Progenitor cell of endocrine pancreas (in vitro differentiated cells): ENCODE data around the gene ARID1B. TPM values are rescaled to one million over a fixed set of nuclear protein-coding genes. Genes with fewer than 3 reads are reported as not detected.

Experiments used
- DNase-seq: peaks from one replicate; pipeline ENCODE4 v3.0.0; 2021; ENCODE audit warnings: low spot score; ENCODE audit not compliant: unreplicated experiment
- H3K27ac Mint-ChIP-seq: 2 replicates; pipeline ENCODE4 v1.8.0; 2021; ENCODE audit warnings: mild to moderate bottlenecking, moderate library complexity, mixed read lengths
- H3K27me3 Mint-ChIP-seq: 2 replicates; pipeline ENCODE4 v1.8.0; 2021; ENCODE audit warnings: mixed read lengths
- H3K36me3 Mint-ChIP-seq: 2 replicates; pipeline ENCODE4 v1.8.0; 2022; ENCODE audit warnings: mixed read lengths; ENCODE audit not compliant: insufficient read depth
- H3K4me1 Mint-ChIP-seq: 2 replicates; pipeline ENCODE4 v1.8.0; 2021; ENCODE audit warnings: low read depth, mixed read lengths
- H3K4me3 Mint-ChIP-seq: 2 replicates; pipeline ENCODE4 v1.8.0; 2021; ENCODE audit warnings: low read depth, mild to moderate bottlenecking, moderate library complexity, mixed read lengths
- H3K9me3 Mint-ChIP-seq: 2 replicates; pipeline ENCODE4 v1.8.0; 2021; ENCODE audit warnings: low read depth, mixed read lengths
- CTCF ChIP-seq: fragments of 200-600 bp; sonication (generic); IDR thresholded peaks from one replicate; pipeline ENCODE4 v1.5.0; 2021; ENCODE audit warnings: antibody characterized with exemption, mild to moderate bottlenecking; ENCODE audit not compliant: unreplicated experiment
- total RNA-seq: library from RNA; stranded (reverse); gene quantifications from 2 replicates; pipeline ENCODE4 v1.2.1, GENCODE V29; 2021

Gene ARID1B
- total RNA-seq, 1 donor from 2014 or later: 152 TPM

GRCh38 chr6:157023958-157024357, 246.8 kb downstream of the ARID1B start:
- H3K36me3 Mint-ChIP-seq: peaks cover 3% of the 10 kb centered on the region
- no peak overlapping the region for H3K4me3 Mint-ChIP-seq
- no peaks in the 10 kb centered on the region for H3K27me3 Mint-ChIP-seq
- no peak for TF ChIP-seq CTCF
- H3K27ac Mint-ChIP-seq: no peak overlapping the region
- H3K4me1 Mint-ChIP-seq: peaks cover 6% of the 10 kb centered on the region
- DNase-seq: no peak
- H3K9me3 Mint-ChIP-seq: no peaks in the 10 kb centered on the region

GRCh38 chr6:157024745-157025144, 247.6 kb downstream of the ARID1B start:
- Mint-ChIP-seq H3K27me3 (no peaks in the 10 kb centered on the region), H3K4me3 (no peak overlapping the region), H3K36me3 (peaks cover 6% of the 10 kb centered on the region), H3K9me3 (no peaks in the 10 kb centered on the region), H3K27ac (no peak overlapping the region), H3K4me1 (peaks cover 6% of the 10 kb centered on the region)
- no peak for TF ChIP-seq CTCF
- no peak for DNase-seq

- H3K9me3 Mint-ChIP-seq: no peaks in the 10 kb centered on the region
- peaks cover 6% of the 10 kb centered on the region for H3K4me1 Mint-ChIP-seq
- DNase-seq: no peak
- H3K4me3 Mint-ChIP-seq: no peak overlapping the region
- no peak overlapping the region for H3K27ac Mint-ChIP-seq
- no peaks in the 10 kb centered on the region for H3K27me3 Mint-ChIP-seq
- TF ChIP-seq CTCF: no peak
- peaks cover 6% of the 10 kb centered on the region for H3K36me3 Mint-ChIP-seq
Measured at GRCh38 chr6:157025437-157025836, 248.3 kb downstream of the ARID1B start.

- DNase-seq: no peak
- TF ChIP-seq CTCF: no peak
- Mint-ChIP-seq H3K4me3 (no peak overlapping the region), H3K27me3 (no peaks in the 10 kb centered on the region), H3K9me3 (no peaks in the 10 kb centered on the region), H3K4me1 (peaks cover 7% of the 10 kb centered on the region), H3K27ac (no peak overlapping the region), H3K36me3 (peaks cover 6% of the 10 kb centered on the region)
Measured at GRCh38 chr6:157029980-157030690, 253.0 kb downstream of the ARID1B start.

GRCh38 chr6:157030755-157031154, 253.6 kb downstream of the ARID1B start:
- DNase-seq: no peak
- Mint-ChIP-seq H3K36me3 (peaks cover 4% of the 10 kb centered on the region), H3K4me3 (no peak overlapping the region), H3K27ac (no peak overlapping the region), H3K27me3 (no peaks in the 10 kb centered on the region), H3K4me1 (peaks cover 7% of the 10 kb centered on the region), H3K9me3 (no peaks in the 10 kb centered on the region)
- no peak for TF ChIP-seq CTCF
